Brain microvascular endothelial cell (primary cell): ENCODE results near the gene AGBL1.

Experiments used
- DNase-seq: peaks from one replicate; pipeline ENCODE4 v3.0.0-alpha.2; 2020
- H3K27ac ChIP-seq: fragments of 250-450 bp; sonication (Bioruptor Pico); 2 replicates; pipeline ENCODE4 v1.5.1; 2020; ENCODE audit warnings: mild to moderate bottlenecking, moderate library complexity
- H3K27me3 ChIP-seq: fragments of 250-450 bp; sonication (Bioruptor Pico); replicated peaks from 2 replicates; pipeline ENCODE4 v1.5.1; 2020; ENCODE audit warnings: mild to moderate bottlenecking
- H3K36me3 ChIP-seq: fragments of 250-450 bp; sonication (Bioruptor Pico); replicated peaks from 2 replicates; pipeline ENCODE4 v1.5.1; 2020; ENCODE audit warnings: mild to moderate bottlenecking
- H3K4me3 ChIP-seq: 2 replicates; pipeline ENCODE4 v1.5.1; 2011; ENCODE audit warnings: low read depth, mild to moderate bottlenecking, control low read depth, low read length, moderate library complexity
- in situ Hi-C: cut with HindIII; loops from 2 replicates; pipeline ENCODE4 v1.10.0; 2017; ENCODE audit warnings: low sequenced_read_pairs, low pct_ligation_motif_present
- TF ChIP-seq, protein P1 (sequence below): IDR thresholded peaks from 2 replicates; pipeline ENCODE4 v1.5.1; 2011; ENCODE audit warnings: low read depth, mild to moderate bottlenecking, moderate library complexity, low read length, control low read depth, inconsistent platforms; ENCODE audit errors: missing control alignments

The AGBL1 gene

DNA sequence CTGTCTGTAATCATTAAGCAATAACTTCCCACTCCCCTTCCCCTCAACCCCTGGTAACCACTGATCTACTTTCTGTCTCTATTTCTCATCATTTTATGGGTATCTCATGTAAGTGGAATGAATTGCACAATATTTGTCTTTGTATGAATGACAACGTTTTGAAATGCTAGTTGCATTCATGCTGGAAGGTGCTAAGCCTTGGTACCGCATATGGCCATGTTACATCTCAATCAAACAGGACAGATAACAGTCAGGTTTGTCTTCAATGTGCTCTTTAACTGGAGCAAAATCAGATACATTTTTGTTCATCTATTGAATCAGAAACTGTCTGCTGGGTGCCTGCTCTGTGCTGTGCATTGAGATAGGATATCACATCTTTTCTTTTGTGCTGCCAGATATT is 134.2 kb downstream of the AGBL1 start:
- no peak overlapping the region for H3K27ac ChIP-seq
- no peaks in the 10 kb centered on the region for H3K36me3 ChIP-seq
- no peaks in the 10 kb centered on the region for H3K27me3 ChIP-seq
- H3K4me3 ChIP-seq: no peak overlapping the region
- TF ChIP-seq, protein P1, sequence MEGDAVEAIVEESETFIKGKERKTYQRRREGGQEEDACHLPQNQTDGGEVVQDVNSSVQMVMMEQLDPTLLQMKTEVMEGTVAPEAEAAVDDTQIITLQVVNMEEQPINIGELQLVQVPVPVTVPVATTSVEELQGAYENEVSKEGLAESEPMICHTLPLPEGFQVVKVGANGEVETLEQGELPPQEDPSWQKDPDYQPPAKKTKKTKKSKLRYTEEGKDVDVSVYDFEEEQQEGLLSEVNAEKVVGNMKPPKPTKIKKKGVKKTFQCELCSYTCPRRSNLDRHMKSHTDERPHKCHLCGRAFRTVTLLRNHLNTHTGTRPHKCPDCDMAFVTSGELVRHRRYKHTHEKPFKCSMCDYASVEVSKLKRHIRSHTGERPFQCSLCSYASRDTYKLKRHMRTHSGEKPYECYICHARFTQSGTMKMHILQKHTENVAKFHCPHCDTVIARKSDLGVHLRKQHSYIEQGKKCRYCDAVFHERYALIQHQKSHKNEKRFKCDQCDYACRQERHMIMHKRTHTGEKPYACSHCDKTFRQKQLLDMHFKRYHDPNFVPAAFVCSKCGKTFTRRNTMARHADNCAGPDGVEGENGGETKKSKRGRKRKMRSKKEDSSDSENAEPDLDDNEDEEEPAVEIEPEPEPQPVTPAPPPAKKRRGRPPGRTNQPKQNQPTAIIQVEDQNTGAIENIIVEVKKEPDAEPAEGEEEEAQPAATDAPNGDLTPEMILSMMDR: no peak
- in situ Hi-C loops: no loop called here
- no peak for DNase-seq

DNA sequence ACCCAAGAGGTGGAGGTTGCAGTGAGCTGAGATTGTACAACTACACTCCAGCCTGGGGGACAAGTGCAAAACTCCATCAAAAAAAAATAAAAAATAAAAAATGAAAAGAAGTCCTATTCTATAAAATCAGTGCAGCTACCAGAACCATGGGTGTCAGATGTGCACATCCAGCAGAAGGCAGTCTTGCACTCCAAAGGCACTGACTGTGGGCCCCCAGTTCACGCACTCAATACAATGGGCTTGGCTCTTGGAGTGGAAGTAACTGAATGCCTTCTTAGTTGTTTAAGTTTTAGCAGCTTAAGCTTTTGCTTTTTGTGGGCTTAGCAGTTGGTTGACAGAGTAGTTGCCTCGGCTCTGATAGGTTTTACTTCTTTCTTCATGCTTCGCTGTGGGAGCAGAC is 141.4 kb downstream of the AGBL1 start:
- TF ChIP-seq, protein P1: no peak
- Histone ChIP-seq H3K36me3 (no peaks in the 10 kb centered on the region), H3K27ac (no peak overlapping the region), H3K4me3 (no peak overlapping the region), H3K27me3 (no peaks in the 10 kb centered on the region)
- no peak for DNase-seq
- in situ Hi-C loops: no loop called here

DNA sequence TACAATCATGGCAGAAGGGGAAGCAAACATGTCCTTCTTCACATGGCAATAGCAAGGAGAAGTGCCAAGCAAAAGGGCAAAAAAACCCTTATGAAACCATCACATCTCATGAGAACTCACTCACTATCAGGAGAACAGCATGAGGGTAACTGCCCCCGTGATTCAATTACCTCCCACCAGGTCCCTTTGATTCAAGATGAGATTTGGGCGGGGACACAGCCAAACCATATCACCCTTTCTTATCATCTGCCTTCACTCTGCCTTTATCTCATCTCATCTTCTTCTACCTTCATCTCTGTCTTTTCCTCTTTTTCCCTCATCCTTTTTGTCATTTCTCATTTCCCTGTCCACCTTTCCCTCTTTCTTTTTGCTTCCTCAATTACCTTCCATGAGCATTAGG is 149.6 kb downstream of the AGBL1 start:
- in situ Hi-C loops: no loop called here
- TF ChIP-seq, protein P1: no peak

DNA sequence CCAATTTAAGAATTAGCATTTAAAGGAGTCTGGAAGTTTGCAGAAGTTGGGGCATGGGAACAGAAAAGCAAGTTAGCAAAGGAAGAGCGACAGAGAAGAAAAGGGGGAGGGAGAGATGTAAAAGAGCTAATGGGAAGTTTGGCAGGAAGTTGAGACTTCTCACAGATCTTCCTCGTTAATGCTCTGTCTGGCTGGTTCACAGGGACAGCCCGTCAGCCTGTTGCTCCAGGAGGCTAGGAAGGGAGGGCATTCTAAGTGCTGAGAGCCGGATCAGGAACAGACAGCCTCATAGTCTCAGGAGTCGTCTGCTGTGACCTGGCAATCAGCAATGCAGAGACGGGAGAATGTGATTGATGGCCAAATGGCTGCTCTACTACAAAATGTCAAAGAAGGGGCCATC is 150.3 kb downstream of the AGBL1 start:
- DNase-seq: no peak
- in situ Hi-C loops: no loop called here
- TF ChIP-seq, protein P1: no peak
- H3K36me3 ChIP-seq: no peaks in the 10 kb centered on the region
- H3K27me3 ChIP-seq: no peaks in the 10 kb centered on the region
- H3K27ac ChIP-seq: no peak overlapping the region
- no peak overlapping the region for H3K4me3 ChIP-seq

More for the DNA sequence above, 149.6 kb downstream of the AGBL1 start:
- no peak overlapping the region for H3K27ac ChIP-seq
- no peak overlapping the region for H3K4me3 ChIP-seq
- no peak for DNase-seq
- no peaks in the 10 kb centered on the region for H3K27me3 ChIP-seq
- no peaks in the 10 kb centered on the region for H3K36me3 ChIP-seq

DNA sequence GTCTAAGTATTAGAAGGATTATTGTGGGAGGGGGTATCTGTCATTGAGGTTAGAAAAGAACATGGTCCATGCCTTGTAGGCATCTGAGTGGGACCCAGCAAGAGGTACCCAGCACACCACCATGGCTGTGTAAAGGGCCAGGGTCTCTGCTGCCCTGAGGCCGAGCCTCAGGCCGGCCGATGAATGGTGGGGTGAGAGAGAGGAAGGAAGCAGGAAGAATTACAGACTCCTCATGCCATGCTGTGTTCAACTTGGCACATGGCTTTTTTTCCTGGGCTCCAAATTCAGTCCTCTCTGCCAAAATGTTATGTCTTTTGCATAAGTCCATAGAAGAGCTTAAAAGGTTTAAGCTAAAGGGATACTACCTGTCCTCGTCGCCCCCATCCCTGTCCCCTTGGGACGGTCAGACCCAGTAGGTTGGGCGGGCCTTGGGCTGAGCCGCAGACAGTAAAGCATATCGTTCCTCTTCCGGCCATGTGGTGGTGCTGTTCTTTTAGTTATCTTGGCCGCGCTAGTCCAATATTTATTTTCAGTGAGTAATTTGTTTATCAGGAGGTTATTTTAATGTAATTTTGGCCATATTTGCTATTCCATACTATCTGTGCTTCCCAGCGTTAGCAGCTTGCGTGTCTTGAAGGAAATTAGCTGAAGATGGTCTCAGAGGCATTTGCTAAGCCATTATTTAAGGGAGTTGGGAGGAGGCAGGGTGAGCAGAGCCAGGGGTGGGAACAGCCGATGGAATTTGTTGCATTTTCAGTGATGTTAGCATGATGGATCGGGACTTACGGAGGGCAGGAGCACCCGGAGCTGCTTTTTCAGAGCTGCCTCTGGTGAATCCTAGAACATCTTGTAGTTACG is 152.4 kb downstream of the AGBL1 start:
- DNase-seq: peak; percentile 0
- TF ChIP-seq, protein P1: peak; percentile 21
- Histone ChIP-seq H3K27me3 (no peaks in the 10 kb centered on the region), H3K4me3 (no peak overlapping the region), H3K27ac (no peak overlapping the region), H3K36me3 (no peaks in the 10 kb centered on the region)
- in situ Hi-C loops: no loop called here
